IMR-90 (cell line): ENCODE data around the gene PEX10. TPM values are rescaled to one million over a fixed set of nuclear protein-coding genes. Genes with fewer than 3 reads are reported as not detected.

ENCODE experiments used
- ATAC-seq: fragments of 200-7000 bp; cut with Tn5 transposase; 2 replicates; pipeline ENCODE4 v1.9.1; 2020; ENCODE audit warnings: low read depth, mild to moderate bottlenecking, moderate library complexity
- BruUV-seq: library from RNA; stranded (reverse); fragments of 400-500 nt; replicated peaks from 2 replicates; lab custom pipeline; 2021; lab: Mats Ljungman, UMichigan
- CTCF ChIA-PET: fragments of 300-600 bp; formaldehyde crosslinking; extraction: SDS; loops from one replicate; lab custom pipeline; 2021; ENCODE audit warnings: antibody characterized with exemption; lab: Yijun Ruan, JAX
- POLR2A ChIA-PET: fragments of 300-600 bp; sonication (Branson Sonifier 250); formaldehyde crosslinking; loops from one replicate; lab custom pipeline; 2022; ENCODE audit warnings: antibody characterized with exemption; ENCODE audit not compliant: unreplicated experiment; lab: Charles Lee
- DNase-seq: peaks from one replicate; pipeline ENCODE4 v3.0.0; 2013
- H2AFZ ChIP-seq: replicated peaks from 2 replicates; pipeline ENCODE3; 2013; ENCODE audit warnings: low read length, mild to moderate bottlenecking; ENCODE audit not compliant: poor library complexity
- H2AK5ac ChIP-seq: 2 replicates; pipeline ENCODE4 v1.6.1; 2013; ENCODE audit warnings: low read depth, low read length, inconsistent platforms
- H2AK9ac ChIP-seq: replicated peaks from 2 replicates; pipeline ENCODE3; 2013; ENCODE audit warnings: mild to moderate bottlenecking, low read depth, low read length, moderate library complexity; ENCODE audit not compliant: poor library complexity
- H2BK120ac ChIP-seq: 2 replicates; pipeline ENCODE4 v1.6.1; 2013; ENCODE audit warnings: low read depth, low read length, inconsistent platforms
- H2BK15ac ChIP-seq: 3 replicates; pipeline ENCODE4 v1.6.1; 2013; ENCODE audit warnings: low read depth, low read length, inconsistent platforms
- H2BK20ac ChIP-seq: 2 replicates; pipeline ENCODE4 v1.6.1; 2013; ENCODE audit warnings: low read depth, mild to moderate bottlenecking, inconsistent platforms, low read length, moderate library complexity
- H2BK5ac ChIP-seq: 2 replicates; pipeline ENCODE4 v1.6.1; 2013; ENCODE audit warnings: mild to moderate bottlenecking, low read depth, low read length, inconsistent platforms; ENCODE audit not compliant: poor library complexity, severe bottlenecking
- H3K14ac ChIP-seq: replicated peaks from 2 replicates; pipeline ENCODE4 v1.6.1; 2013; ENCODE audit warnings: low read depth, low read length, inconsistent platforms
- H3K18ac ChIP-seq: 2 replicates; pipeline ENCODE4 v1.6.1; 2013; ENCODE audit warnings: low read depth, low read length, control low read depth
- H3K23ac ChIP-seq: 2 replicates; pipeline ENCODE4 v1.6.1; 2013; ENCODE audit warnings: low read depth, low read length, inconsistent platforms
- H3K27ac ChIP-seq: 2 replicates; pipeline ENCODE4 v1.5.1; 2013; ENCODE audit warnings: mild to moderate bottlenecking, control low read depth, low read length; ENCODE audit not compliant: insufficient read depth
- H3K27me3 ChIP-seq: 2 replicates; pipeline ENCODE4 v1.6.1; 2013; ENCODE audit warnings: low read length; ENCODE audit not compliant: control insufficient read depth, insufficient read depth
- H3K36me3 ChIP-seq: 2 replicates; pipeline ENCODE4 v1.6.1; 2013; ENCODE audit warnings: low read length, mixed read lengths; ENCODE audit not compliant: control insufficient read depth, insufficient read depth
- H3K4ac ChIP-seq: 2 replicates; pipeline ENCODE4 v1.6.1; 2013; ENCODE audit warnings: low read depth, low read length, inconsistent platforms
- H3K4me1 ChIP-seq: 2 replicates; pipeline ENCODE4 v1.6.1; 2013; ENCODE audit warnings: low read length, mixed read lengths; ENCODE audit not compliant: control insufficient read depth, insufficient read depth
- H3K4me2 ChIP-seq: 2 replicates; pipeline ENCODE4 v1.6.1; 2013; ENCODE audit warnings: low read depth, mild to moderate bottlenecking, control low read depth, low read length, moderate library complexity
- H3K4me3 ChIP-seq: 2 replicates; pipeline ENCODE4 v1.5.1; 2013; ENCODE audit warnings: low read depth, mild to moderate bottlenecking, control low read depth, low read length, moderate library complexity; ENCODE audit not compliant: insufficient read depth
- H3K56ac ChIP-seq: 2 replicates; pipeline ENCODE4 v1.6.1; 2013; ENCODE audit warnings: low read length, inconsistent platforms; ENCODE audit not compliant: insufficient read depth; ENCODE audit errors: extremely low read depth
- H3K79me1 ChIP-seq, 2 experiments: 2 replicates each; pipeline ENCODE4 v1.6.1; 2013; ENCODE audit warnings: low read length in 2 of 2, inconsistent platforms in 1 of 2, low read depth in 1 of 2
- H3K9ac ChIP-seq: 2 replicates; pipeline ENCODE4 v1.6.1; 2013; ENCODE audit warnings: low read depth, low read length, control low read depth
- H3K9me1 ChIP-seq: 2 replicates; pipeline ENCODE4 v1.6.1; 2013; ENCODE audit warnings: low read length, inconsistent platforms; ENCODE audit not compliant: insufficient read depth
- H3K9me3 ChIP-seq: 2 replicates; pipeline ENCODE4 v1.6.1; 2013; ENCODE audit warnings: low read length; ENCODE audit not compliant: control insufficient read depth, insufficient read depth
- H4K20me1 ChIP-seq: 2 replicates; pipeline ENCODE4 v1.6.1; 2013; ENCODE audit warnings: low read length, inconsistent platforms; ENCODE audit not compliant: insufficient read depth
- H4K5ac ChIP-seq: 2 replicates; pipeline ENCODE4 v1.6.1; 2013; ENCODE audit warnings: mild to moderate bottlenecking, low read depth, low read length, control low read depth
- H4K8ac ChIP-seq, 2 experiments: 2 replicates each; pipeline ENCODE4 v1.6.1; 2013; ENCODE audit warnings: low read depth in 2 of 2, low read length in 2 of 2, control low read depth in 1 of 2, inconsistent platforms in 1 of 2
- H4K91ac ChIP-seq: 2 replicates; pipeline ENCODE4 v1.6.1; 2013; ENCODE audit warnings: low read depth, low read length, inconsistent platforms; ENCODE audit not compliant: insufficient read depth
- BHLHE40 ChIP-seq: fragments of 150-350 bp; IDR thresholded peaks from 2 replicates; pipeline ENCODE4 v1.6.1; 2016; ENCODE audit warnings: mild to moderate bottlenecking, low read depth, low read length
- CEBPB ChIP-seq: IDR thresholded peaks from 2 replicates; pipeline ENCODE4 v1.6.1; 2012; ENCODE audit warnings: low read depth, low read length, improper control_type of control experiment
- CHD1 ChIP-seq: IDR thresholded peaks from 2 replicates; pipeline ENCODE4 v1.6.1; 2012; ENCODE audit warnings: low read depth, low read length, improper control_type of control experiment
- CTCF ChIP-seq: conservative IDR thresholded peaks from 2 replicates; pipeline ENCODE4 v1.5.1; 2012; ENCODE audit warnings: mild to moderate bottlenecking, low read depth, low read length, improper control_type of control experiment
- ELK1 ChIP-seq: fragments of 150-350 bp; IDR thresholded peaks from 2 replicates; pipeline ENCODE4 v1.6.1; 2016; ENCODE audit warnings: low read depth, mild to moderate bottlenecking, low read length, moderate library complexity, borderline replicate concordance
- MAFK ChIP-seq: IDR thresholded peaks from 2 replicates; pipeline ENCODE4 v1.6.1; 2012; ENCODE audit warnings: low read depth, low read length, improper control_type of control experiment
- MAZ ChIP-seq: IDR thresholded peaks from 2 replicates; pipeline ENCODE4 v1.6.1; 2012; ENCODE audit warnings: low read depth, mild to moderate bottlenecking, low read length, improper control_type of control experiment, moderate library complexity, borderline replicate concordance
- MXI1 ChIP-seq: IDR thresholded peaks from 2 replicates; pipeline ENCODE4 v1.6.1; 2012; ENCODE audit warnings: low read depth, mild to moderate bottlenecking, low read length, moderate library complexity, borderline replicate concordance
- NFE2L2 ChIP-seq: fragments of 150-350 bp; IDR thresholded peaks from 2 replicates; pipeline ENCODE4 v1.6.1; 2016; ENCODE audit warnings: low read depth, mild to moderate bottlenecking, low read length
- RAD21 ChIP-seq: IDR thresholded peaks from 2 replicates; pipeline ENCODE4 v1.6.1; 2012; ENCODE audit warnings: low read length, improper control_type of control experiment
- RCOR1 ChIP-seq: IDR thresholded peaks from 2 replicates; pipeline ENCODE4 v1.6.1; 2012; ENCODE audit warnings: mild to moderate bottlenecking, low read length, improper control_type of control experiment; ENCODE audit not compliant: insufficient replicate concordance
- RFX5 ChIP-seq: IDR thresholded peaks from 2 replicates; pipeline ENCODE4 v1.8.0; 2012; ENCODE audit warnings: low read depth, mild to moderate bottlenecking, low read length, moderate library complexity
- SMC3 ChIP-seq: fragments of 150-350 bp; IDR thresholded peaks from 2 replicates; pipeline ENCODE4 v1.6.1; 2016; ENCODE audit warnings: low read depth, mild to moderate bottlenecking, antibody characterized with exemption, low read length, moderate library complexity
- WGBS, 2 experiments: methylation state at CpG; one replicate each; pipeline versions ENCODE4 v1.1.5 to v1.1.7; 2013; ENCODE audit warnings: missing lambda C conversion rate in 2 of 2; ENCODE audit not compliant: insufficient read length in 1 of 2; ENCODE audit errors: extremely low coverage in 2 of 2; 5-methylcytosine and 5-hydroxymethylcytosine counted together
- dilution Hi-C: fragments of 300-500 bp; cut with HindIII; formaldehyde crosslinking; loops from one replicate; pipeline ENCODE4 v1.14.3; 2018; ENCODE audit warnings: low sequenced_read_pairs; ENCODE audit not compliant: unreplicated experiment
- in situ Hi-C: fragments of 300-500 bp; cut with MboI; formaldehyde crosslinking; loops from 3 replicates; pipeline ENCODE4 v1.14.3; 2019; ENCODE audit warnings: low sequenced_read_pairs, inconsistent platforms, mixed read lengths
- intact Hi-C: fragments of 100-400 bp; cut with micrococcal nuclease; formaldehyde crosslinking; loops from 2 replicates; pipeline ENCODE4 v1.10.0; 2022
- polyA plus RNA-seq, 3 experiments: library from polyadenylated mRNA; depleted of rRNA; stranded (reverse); fragments of >200 nt; gene quantifications; 2 replicates each; pipeline ENCODE4 v1.2.3, GENCODE V29; 2012; ENCODE audit warnings: low replicate concordance in 1 of 3
- total RNA-seq: library from RNA; depleted of rRNA; stranded (reverse); fragments of >200 nt; gene quantifications from 2 replicates; pipeline ENCODE4 v1.2.3, GENCODE V29; 2012
- TF ChIP-seq, protein P1 (sequence below): fragments of 150-350 bp; IDR thresholded peaks from 2 replicates; pipeline ENCODE4 v1.6.1; 2017; ENCODE audit warnings: mild to moderate bottlenecking, antibody characterized with exemption, low read length, low read depth

PEX10 gene
- total and polyA plus RNA-seq, 2 of the 4 experiments (the other 2 are of a cell fraction) = 16.9 to 19.7 TPM

DNA sequence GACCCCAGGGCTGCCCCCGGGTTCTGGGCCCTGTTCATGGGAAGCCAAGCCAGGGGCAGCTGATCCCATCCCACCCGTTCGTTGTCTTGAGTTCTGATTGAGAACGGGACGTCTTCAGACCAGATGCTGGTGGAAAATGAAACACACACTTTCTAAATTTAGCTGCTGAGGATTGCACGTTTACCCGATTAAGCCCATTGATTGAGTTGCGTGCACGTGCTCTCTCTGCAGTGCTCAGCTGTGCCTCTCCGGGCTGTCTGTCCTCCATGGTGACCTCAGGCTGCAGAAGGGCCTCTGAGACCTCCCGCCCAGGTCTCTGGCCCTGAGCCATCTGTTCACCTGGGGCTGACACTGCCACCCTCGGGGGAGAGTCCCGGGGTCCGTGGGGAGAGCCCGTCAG lies 27.0 kb upstream of the PEX10 start:
- ATAC-seq (no peak), DNase-seq (no peak)
- Histone ChIP-seq H3K36me3 (no peaks in the 10 kb centered on the region), H3K14ac (no peak overlapping the region), H2AK9ac (no peak overlapping the region), H2BK20ac (no peak overlapping the region), H3K9me3 (no peaks in the 10 kb centered on the region), H3K9ac (no peak overlapping the region), H3K79me1 (no peaks in the 10 kb centered on the region), H3K18ac (no peak overlapping the region), H3K4me2 (no peak overlapping the region), H4K8ac (no peak overlapping the region), H4K20me1 (no peaks in the 10 kb centered on the region), H2AK5ac (no peak overlapping the region), H2BK15ac (no peak overlapping the region), H3K27me3 (peaks cover 50% of the 10 kb centered on the region), H3K23ac (no peak overlapping the region), H3K56ac (no peak overlapping the region), H3K4ac (no peak overlapping the region), H4K91ac (no peak overlapping the region), H3K4me1 (0 out of 2 replicates have a peak, but pooled peaks cover 2% of the 10 kb centered on the region), H4K5ac (no peak overlapping the region), H2BK5ac (no peak overlapping the region), H2AFZ (no peak overlapping the region), H3K9me1 (no peaks in the 10 kb centered on the region), H3K27ac (no peak overlapping the region), H2BK120ac (no peak overlapping the region), H3K4me3 (no peak overlapping the region)
- TF ChIP-seq RAD21 = no peak
- TF ChIP-seq NFE2L2 = no peak
- no peak for TF ChIP-seq CEBPB
- TF ChIP-seq RFX5 = no peak
- no peak for TF ChIP-seq SMC3
- no peak for TF ChIP-seq BHLHE40
- TF ChIP-seq, protein P1, sequence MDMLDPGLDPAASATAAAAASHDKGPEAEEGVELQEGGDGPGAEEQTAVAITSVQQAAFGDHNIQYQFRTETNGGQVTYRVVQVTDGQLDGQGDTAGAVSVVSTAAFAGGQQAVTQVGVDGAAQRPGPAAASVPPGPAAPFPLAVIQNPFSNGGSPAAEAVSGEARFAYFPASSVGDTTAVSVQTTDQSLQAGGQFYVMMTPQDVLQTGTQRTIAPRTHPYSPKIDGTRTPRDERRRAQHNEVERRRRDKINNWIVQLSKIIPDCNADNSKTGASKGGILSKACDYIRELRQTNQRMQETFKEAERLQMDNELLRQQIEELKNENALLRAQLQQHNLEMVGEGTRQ = no peak
- no peak for TF ChIP-seq MAZ
- TF ChIP-seq ELK1 = no peak
- TF ChIP-seq CTCF = no peak
- TF ChIP-seq MAFK = no peak
- TF ChIP-seq CHD1 = no peak
- TF ChIP-seq MXI1 = no peak
- no peak for TF ChIP-seq RCOR1
- POLR2A ChIA-PET = no interaction called here
- WGBS, 2 experiments = 71% methylated on average over 13 of the region's 15 CpGs; no CpG with 5 or more reads in 1 of the 2 experiments
- dilution Hi-C loops (no loop called here), in situ Hi-C loops (loop anchor here (25.0 kb wide), 1 partner anchor 623 kb away; the partner anchor contains the start of gene PRDM16), intact Hi-C loops (no loop called here)
- CTCF ChIA-PET = no interaction called here
- BruUV-seq = no TSS peak
